Naive B cell (primary cell): ENCODE data around the gene CISD3. TPM values are rescaled to one million over a fixed set of nuclear protein-coding genes. Genes with fewer than 3 reads are reported as not detected.

ENCODE experiments used
- ATAC-seq, 2 donors: fragments of 150-1000 bp; cut with Tn5 transposase; 2 replicates each; pipeline ENCODE4 v1.10.0; 2021; ENCODE audit warnings: low read depth in 2 of 2, mild to moderate bottlenecking in 2 of 2, moderate library complexity in 2 of 2
- DNase-seq: peaks from one replicate; pipeline ENCODE4 v3.0.0; 2022
- H3K27ac Mint-ChIP-seq, 6 donors: one replicate each; pipeline ENCODE4 v1.8.0; 2020 to 2022; ENCODE audit warnings: mild to moderate bottlenecking in 6 of 6, mixed read lengths in 6 of 6, moderate library complexity in 5 of 6, inconsistent platforms in 2 of 6
- H3K27me3 Mint-ChIP-seq, 3 donors: one replicate each; pipeline ENCODE4 v1.8.0; 2021 to 2022; ENCODE audit warnings: mixed read lengths in 3 of 3, mild to moderate bottlenecking in 1 of 3
- H3K36me3 Mint-ChIP-seq, 2 donors: one replicate each; pipeline ENCODE4 v1.8.0; 2020 to 2022; ENCODE audit warnings: mixed read lengths in 2 of 2, inconsistent platforms in 1 of 2, mild to moderate bottlenecking in 1 of 2
- H3K4me1 Mint-ChIP-seq, 3 donors: one replicate each; pipeline ENCODE4 v1.8.0; 2020 to 2022; ENCODE audit warnings: mixed read lengths in 3 of 3, inconsistent platforms in 1 of 3, mild to moderate bottlenecking in 1 of 3, moderate library complexity in 1 of 3
- H3K4me3 Mint-ChIP-seq, 8 donors: one replicate each; pipeline ENCODE4 v1.8.0; 2020 to 2022; ENCODE audit warnings: mild to moderate bottlenecking in 8 of 8, mixed read lengths in 8 of 8, moderate library complexity in 8 of 8, inconsistent platforms in 2 of 8
- H3K9me3 Mint-ChIP-seq, 7 donors: one replicate each; pipeline ENCODE4 v1.8.0; 2020 to 2022; ENCODE audit warnings: mixed read lengths in 7 of 7, mild to moderate bottlenecking in 5 of 7, inconsistent platforms in 2 of 7, moderate library complexity in 1 of 7
- polyA plus RNA-seq, 6 donors: library from polyadenylated mRNA; unstranded; fragments of 300-500 nt; fragmentation: Illumina TruSeq; gene quantifications; one replicate each; pipeline ENCODE4 v1.2.3, GENCODE V29; 2021; ENCODE audit warnings: low read depth in 6 of 6

Gene CISD3
- polyA plus RNA-seq, 6 donors from 2014 or later, result 19.1 to 31.5 (median 21.2) TPM

- ATAC-seq (no peak), DNase-seq (no peak)
- no peak overlapping the region for H3K4me3 Mint-ChIP-seq
- H3K27me3 Mint-ChIP-seq, result no peaks in the 10 kb centered on the region
- peak overlapping the region in 2 of 6 donors; percentile 53 to 60 for H3K27ac Mint-ChIP-seq
- H3K9me3 Mint-ChIP-seq, result no peaks in the 10 kb centered on the region
- peaks cover 59 to 69% (median 65%) of the 10 kb centered on the region in 3 donors for H3K4me1 Mint-ChIP-seq
- H3K36me3 Mint-ChIP-seq, result peaks cover 0 to 22% of the 10 kb centered on the region in 2 donors
Measured at GRCh38 chr17:38710985-38711384, 19.2 kb upstream of the CISD3 start.

GRCh38 chr17:38711792-38712571, 18.2 kb upstream of the CISD3 start:
- Mint-ChIP-seq H3K4me3 (no peak overlapping the region), H3K36me3 (peaks cover 0 to 30% of the 10 kb centered on the region in 2 donors), H3K9me3 (no peaks in the 10 kb centered on the region), H3K27ac (peak overlapping the region in 2 of 6 donors; percentile 53 to 60), H3K27me3 (no peaks in the 10 kb centered on the region), H3K4me1 (peaks cover 50 to 60% (median 55%) of the 10 kb centered on the region in 3 donors)
- DNase-seq, result no peak
- ATAC-seq, result no peak

- Mint-ChIP-seq H3K4me1 (peaks cover 47 to 56% (median 49%) of the 10 kb centered on the region in 3 donors), H3K9me3 (no peaks in the 10 kb centered on the region), H3K27me3 (no peaks in the 10 kb centered on the region), H3K27ac (peak overlapping the region in 1 of 6 donors; percentile 42), H3K4me3 (no peak overlapping the region), H3K36me3 (peaks cover 0 to 36% of the 10 kb centered on the region in 2 donors)
- ATAC-seq (no peak), DNase-seq (no peak)
Measured at GRCh38 chr17:38712593-38712992, 17.5 kb upstream of the CISD3 start.

- peaks cover 0 to 40% of the 10 kb centered on the region in 2 donors for H3K36me3 Mint-ChIP-seq
- H3K27me3 Mint-ChIP-seq, result no peaks in the 10 kb centered on the region
- ATAC-seq, result no peak
- peak overlapping the region in 1 of 8 donors; percentile 10 for H3K4me3 Mint-ChIP-seq
- no peak overlapping the region for H3K27ac Mint-ChIP-seq
- peaks cover 40 to 59% (median 43%) of the 10 kb centered on the region in 3 donors for H3K4me1 Mint-ChIP-seq
- no peaks in the 10 kb centered on the region for H3K9me3 Mint-ChIP-seq
- no peak for DNase-seq
Measured at GRCh38 chr17:38713456-38714075, 16.6 kb upstream of the CISD3 start.

GRCh38 chr17:38715216-38715943, 14.8 kb upstream of the CISD3 start:
- H3K27ac Mint-ChIP-seq, result peak overlapping the region in 2 of 6 donors; percentile 54 to 81
- H3K36me3 Mint-ChIP-seq, result peaks cover 0 to 34% of the 10 kb centered on the region in 2 donors
- no peak overlapping the region for H3K4me3 Mint-ChIP-seq
- DNase-seq (no peak), ATAC-seq (no peak)
- H3K27me3 Mint-ChIP-seq, result no peaks in the 10 kb centered on the region
- H3K9me3 Mint-ChIP-seq, result no peaks in the 10 kb centered on the region
- peaks cover 29 to 50% (median 31%) of the 10 kb centered on the region in 3 donors for H3K4me1 Mint-ChIP-seq

GRCh38 chr17:38716368-38717005, 13.7 kb upstream of the CISD3 start:
- Mint-ChIP-seq H3K27me3 (no peaks in the 10 kb centered on the region), H3K4me1 (peaks cover 26 to 46% (median 30%) of the 10 kb centered on the region in 3 donors), H3K4me3 (no peak overlapping the region), H3K9me3 (no peaks in the 10 kb centered on the region), H3K27ac (no peak overlapping the region), H3K36me3 (peaks cover 0 to 39% of the 10 kb centered on the region in 2 donors)
- DNase-seq (no peak), ATAC-seq (no peak)

GRCh38 chr17:38717139-38717745, 12.9 kb upstream of the CISD3 start:
- DNase-seq (no peak), ATAC-seq (no peak)
- H3K36me3 Mint-ChIP-seq, result peaks cover 0 to 39% of the 10 kb centered on the region in 2 donors
- H3K27me3 Mint-ChIP-seq, result no peaks in the 10 kb centered on the region
- no peak overlapping the region for H3K4me3 Mint-ChIP-seq
- H3K4me1 Mint-ChIP-seq, result peaks cover 25 to 46% (median 30%) of the 10 kb centered on the region in 3 donors
- H3K27ac Mint-ChIP-seq, result peak overlapping the region in 3 of 6 donors; percentile 13 to 49 (median 24)
- H3K9me3 Mint-ChIP-seq, result no peaks in the 10 kb centered on the region

GRCh38 chr17:38719289-38719942, 10.7 kb upstream of the CISD3 start:
- DNase-seq (no peak), ATAC-seq (no peak)
- Mint-ChIP-seq H3K27me3 (no peaks in the 10 kb centered on the region), H3K9me3 (no peaks in the 10 kb centered on the region), H3K4me1 (peaks cover 23 to 48% (median 25%) of the 10 kb centered on the region in 3 donors), H3K36me3 (peaks cover 0 to 39% of the 10 kb centered on the region in 2 donors), H3K4me3 (no peak overlapping the region), H3K27ac (no peak overlapping the region)

- ATAC-seq, result no peak
- no peak for DNase-seq
- Mint-ChIP-seq H3K36me3 (peaks cover 0 to 39% of the 10 kb centered on the region in 2 donors), H3K4me3 (no peak overlapping the region), H3K27me3 (no peaks in the 10 kb centered on the region), H3K9me3 (no peaks in the 10 kb centered on the region), H3K27ac (no peak overlapping the region), H3K4me1 (peaks cover 20 to 43% (median 21%) of the 10 kb centered on the region in 3 donors)
Measured at GRCh38 chr17:38719943-38720641, 10.0 kb upstream of the CISD3 start.

GRCh38 chr17:38720941-38721340, 9.2 kb upstream of the CISD3 start:
- Mint-ChIP-seq H3K27ac (peak overlapping the region in 1 of 6 donors; percentile 68), H3K27me3 (no peaks in the 10 kb centered on the region), H3K4me3 (no peak overlapping the region), H3K4me1 (peaks cover 14 to 40% (median 16%) of the 10 kb centered on the region in 3 donors), H3K9me3 (no peaks in the 10 kb centered on the region), H3K36me3 (peaks cover 0 to 33% of the 10 kb centered on the region in 2 donors)
- ATAC-seq (no peak), DNase-seq (no peak)

- Mint-ChIP-seq H3K4me3 (no peak overlapping the region), H3K27ac (no peak overlapping the region), H3K9me3 (no peaks in the 10 kb centered on the region), H3K27me3 (no peaks in the 10 kb centered on the region), H3K36me3 (peaks cover 0 to 26% of the 10 kb centered on the region in 2 donors), H3K4me1 (peaks cover 14 to 42% (median 22%) of the 10 kb centered on the region in 3 donors)
- DNase-seq (no peak), ATAC-seq (no peak)
Measured at GRCh38 chr17:38721802-38722201, 8.3 kb upstream of the CISD3 start.
